HG03571 (cell line): Measurements from ENCODE around the gene CCDC178.
"Not testable (repeated sequence)": the region's sequence is repeated elsewhere in the genome, so short reads cannot be mapped to it uniquely, and the experiment has no call there.

Experiments
- ATAC-seq: cut with Tn5 transposase; IDR thresholded peaks from one replicate; pipeline ENCODE4 v1.9.1; 2021; ENCODE audit not compliant: unreplicated experiment

Gene CCDC178

GRCh38 chr18:33014060-33014796 is 426.3 kb downstream of the CCDC178 start:
- no peak for ATAC-seq

- no peak for ATAC-seq
Observed at GRCh38 chr18:33010149-33010548, 430.4 kb downstream of the CCDC178 start.

- no peak for ATAC-seq
Observed at GRCh38 chr18:32998921-32999320, 441.6 kb downstream of the CCDC178 start.

- ATAC-seq: no peak
Observed at GRCh38 chr18:32998285-32998684, 442.2 kb downstream of the CCDC178 start.

DNA sequence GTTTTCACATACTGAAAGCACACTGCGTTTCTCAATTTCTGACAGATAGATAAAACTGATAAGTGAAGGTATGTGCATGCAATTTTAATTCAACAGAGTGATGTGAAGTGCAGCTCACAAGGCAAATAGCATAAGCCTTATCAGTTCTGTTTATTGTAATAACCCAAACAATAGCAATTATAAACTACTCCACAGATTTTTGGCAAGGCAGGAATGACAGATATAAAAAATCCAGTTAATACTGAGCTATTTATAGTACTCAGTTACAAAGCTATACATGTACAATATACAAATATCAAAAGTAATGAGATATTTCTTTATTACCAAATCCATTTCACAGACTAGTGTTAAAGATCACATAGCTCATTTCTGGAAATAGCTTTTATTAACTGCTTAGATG is 456.8 kb downstream of the CCDC178 start:
- ATAC-seq: no peak

GRCh38 chr18:32980896-32981295 is 459.6 kb downstream of the CCDC178 start:
- no peak for ATAC-seq

- ATAC-seq: no peak
Observed at GRCh38 chr18:32975501-32975900, 465.0 kb downstream of the CCDC178 start.

DNA sequence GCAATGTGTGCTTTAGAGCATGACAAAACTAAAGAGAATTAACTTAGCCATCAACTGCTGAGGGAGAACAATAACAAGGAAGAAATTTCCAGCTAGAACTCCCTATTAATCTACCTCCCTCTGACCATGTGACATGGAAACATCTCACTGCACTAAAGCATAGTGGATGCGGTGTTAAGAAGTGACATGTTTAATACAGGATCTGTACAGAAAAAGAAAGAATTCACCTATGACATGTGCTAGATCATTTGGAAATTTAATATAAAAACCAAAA is 465.4 kb downstream of the CCDC178 start:
- ATAC-seq: no peak

GRCh38 chr18:32974421-32975162 is 465.9 kb downstream of the CCDC178 start:
- ATAC-seq: peak; percentile 71

DNA sequence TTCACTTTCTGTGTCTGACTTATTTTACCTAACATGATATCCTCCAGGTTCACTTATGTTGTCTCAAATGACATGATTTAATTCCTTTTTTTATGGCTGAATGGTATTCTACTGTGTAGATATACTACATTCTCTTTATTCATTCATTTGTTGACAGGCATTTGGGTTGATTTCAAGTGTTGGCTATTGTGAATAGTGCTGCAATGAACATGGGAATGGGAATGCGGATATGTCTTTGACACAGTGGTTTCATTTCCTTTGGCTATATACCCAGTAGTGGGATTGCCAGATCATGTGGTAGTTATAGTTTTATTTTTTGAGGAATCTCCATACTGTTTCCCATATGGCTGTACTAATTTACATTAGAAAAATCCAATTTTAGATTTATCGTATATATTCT is 472.3 kb downstream of the CCDC178 start:
- ATAC-seq: no peak

- ATAC-seq: no peak
Observed at GRCh38 chr18:32966141-32966540, 474.4 kb downstream of the CCDC178 start.

- ATAC-seq: no peak
Observed at GRCh38 chr18:32961538-32961937, 479.0 kb downstream of the CCDC178 start.

- ATAC-seq: no peak
Observed at GRCh38 chr18:32958746-32959145, 481.8 kb downstream of the CCDC178 start.

DNA sequence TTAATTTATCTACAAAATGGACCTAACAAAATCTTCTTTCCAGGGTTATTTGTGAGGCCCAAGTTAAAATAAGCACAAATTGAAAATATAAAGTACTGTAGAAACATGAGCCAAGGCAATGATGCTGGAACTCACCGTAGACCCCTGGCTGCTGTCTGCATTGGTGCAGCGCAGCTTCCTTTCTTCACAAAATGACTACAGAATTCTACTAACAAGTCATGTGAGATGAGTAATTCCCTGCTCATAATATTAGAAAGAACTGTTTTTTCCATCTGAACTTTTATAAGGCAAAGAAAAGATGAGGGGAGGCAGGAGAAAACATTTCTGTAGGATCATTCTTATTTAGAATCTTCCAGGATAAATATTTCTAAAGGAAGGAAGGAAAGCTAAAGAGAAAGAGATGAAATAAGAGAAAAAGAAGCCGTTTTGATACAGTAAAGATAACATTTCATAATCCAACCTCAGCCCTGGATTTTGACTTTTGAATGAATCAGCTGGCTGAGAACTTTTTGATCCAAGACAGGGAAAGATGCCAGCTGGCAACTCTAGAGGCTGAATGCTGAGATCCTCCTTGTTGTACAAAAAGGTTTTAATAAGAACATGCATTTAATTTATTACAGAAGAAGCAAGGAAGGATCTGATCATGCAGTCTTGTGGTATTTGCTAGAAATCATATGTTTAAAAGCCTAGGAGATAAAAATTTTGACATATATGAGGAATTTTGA is 483.8 kb downstream of the CCDC178 start:
- ATAC-seq: no peak

- ATAC-seq: not testable (repeated sequence)
Observed at GRCh38 chr18:32952318-32952717, 488.2 kb downstream of the CCDC178 start.

- ATAC-seq: no peak
Observed at GRCh38 chr18:32937597-32937996, 502.9 kb downstream of the CCDC178 start.

DNA sequence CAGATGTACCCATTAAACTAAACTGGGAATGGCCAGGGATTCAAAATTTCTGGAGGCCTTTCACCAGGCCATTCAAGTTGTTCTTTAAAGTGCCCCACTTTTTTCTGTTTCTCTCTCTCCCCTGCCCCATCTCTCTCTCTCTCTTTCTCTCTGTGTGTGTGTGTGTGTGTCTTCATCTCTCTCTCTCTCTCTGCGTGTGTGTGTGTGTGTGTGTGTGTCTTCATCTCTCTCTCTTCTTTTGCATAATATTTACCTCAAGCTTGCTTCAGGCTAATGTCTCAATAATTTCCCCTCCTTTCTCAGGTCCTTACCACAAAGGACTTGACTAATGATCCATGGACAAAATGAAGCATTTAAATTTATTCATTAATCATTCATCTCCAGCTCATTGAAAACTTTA is 503.5 kb downstream of the CCDC178 start:
- ATAC-seq: no peak

DNA sequence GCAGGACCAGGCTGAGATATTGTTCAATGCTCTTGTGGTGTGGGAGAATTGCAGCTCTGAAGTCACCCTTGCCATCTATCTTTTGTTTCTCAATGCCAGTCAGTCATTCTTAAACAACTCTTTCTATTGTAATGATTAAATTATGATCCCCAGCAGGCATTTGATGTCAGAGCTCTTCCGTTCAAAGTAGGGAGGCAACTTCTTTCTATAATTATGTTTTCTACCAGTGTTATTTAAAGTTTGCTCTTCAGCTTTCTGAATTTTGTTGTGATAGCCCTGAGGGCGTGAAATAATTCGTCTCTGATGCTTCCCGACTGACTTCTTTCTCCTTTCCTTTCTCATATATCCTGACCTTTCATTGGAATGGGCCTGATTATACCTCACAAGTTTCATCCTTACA is 506.3 kb downstream of the CCDC178 start:
- ATAC-seq: no peak

DNA sequence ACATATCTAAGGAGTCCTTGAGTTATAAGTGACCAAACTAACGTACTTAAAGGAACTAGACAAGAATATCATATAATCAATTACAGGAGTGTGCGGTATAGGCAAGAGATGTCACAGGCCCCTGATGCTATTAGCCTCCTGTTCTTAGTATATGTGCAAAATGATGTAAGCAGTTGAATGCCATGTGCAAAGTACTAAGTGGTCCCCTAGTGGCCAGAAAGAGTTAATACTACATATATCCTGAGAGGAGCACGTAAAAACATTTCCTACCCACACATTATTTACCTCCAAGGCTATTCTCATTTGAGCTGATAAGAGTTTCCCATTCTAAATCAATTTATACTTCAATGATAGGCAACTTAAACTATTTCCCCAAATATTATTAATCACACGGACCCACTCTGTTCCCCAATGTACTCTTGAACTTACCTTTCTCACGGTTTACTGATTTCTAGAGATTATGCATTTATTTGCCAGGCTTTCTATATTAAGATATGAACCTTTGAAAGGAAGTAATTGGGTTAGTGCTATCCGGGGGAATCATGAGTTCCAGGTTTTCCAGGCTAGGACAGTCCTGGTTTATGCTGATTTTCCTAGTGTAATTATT is 509.7 kb downstream of the CCDC178 start:
- ATAC-seq: peak; percentile 95

- no peak for ATAC-seq
Observed at GRCh38 chr18:32929213-32929612, 511.3 kb downstream of the CCDC178 start.

GRCh38 chr18:32922951-32923430 is 517.5 kb downstream of the CCDC178 start:
- ATAC-seq: no peak
